ENCODE results near the gene TMEM263.

GRCh38 chr12:106955377-106956047 lies at the start of gene TMEM263:
- TF ChIP-seq CTCF (IDR thresholded peaks at IDR 0.05 in 4 of 5, conservative IDR thresholded peaks at IDR 0.05 in 1 of 5), result peak in 1 of 5 experiments; percentile 7
- peak; percentile 88 to 94 for TF ChIP-seq POLR2A (IDR thresholded peaks at IDR 0.05)

Measured in gastrocnemius medialis (tissue), 4 donors.